Neural crest cell (in vitro differentiated cells): ENCODE measurements around the gene CFDP1. TPM values are rescaled to one million over a fixed set of nuclear protein-coding genes. Genes with fewer than 3 reads are reported as not detected.

Experiments used
- DNase-seq: peaks from one replicate; pipeline ENCODE4 v3.0.0; 2021; ENCODE audit warnings: low read depth, mixed read lengths, low spot score
- H3K27ac Mint-ChIP-seq: one replicate; pipeline ENCODE4 v1.8.0; 2021; ENCODE audit warnings: mild to moderate bottlenecking, mixed read lengths; ENCODE audit not compliant: unreplicated experiment
- H3K27me3 Mint-ChIP-seq: 2 replicates; pipeline ENCODE4 v1.8.0; 2021; ENCODE audit warnings: low read depth, mild to moderate bottlenecking, mixed read lengths
- H3K36me3 Mint-ChIP-seq: 2 replicates; pipeline ENCODE4 v1.8.0; 2021; ENCODE audit warnings: low read depth, mild to moderate bottlenecking, mixed read lengths
- H3K4me1 Mint-ChIP-seq: 2 replicates; pipeline ENCODE4 v1.8.0; 2021; ENCODE audit warnings: mixed read lengths
- H3K4me3 Mint-ChIP-seq: one replicate; pipeline ENCODE4 v1.8.0; 2021; ENCODE audit warnings: mild to moderate bottlenecking, mixed read lengths
- H3K9me3 Mint-ChIP-seq: 2 replicates; pipeline ENCODE4 v1.8.0; 2021; ENCODE audit warnings: mixed read lengths
- CTCF ChIP-seq: fragments of 200-600 bp; sonication (generic); conservative IDR thresholded peaks from 2 replicates; pipeline ENCODE4 v1.5.0; 2021; ENCODE audit warnings: antibody characterized with exemption, mild to moderate bottlenecking
- total RNA-seq: library from RNA; stranded (reverse); gene quantifications from 2 replicates; pipeline ENCODE4 v1.2.1, GENCODE V29; 2021

Gene CFDP1
- total RNA-seq, 1 donor from 2014 or later: 99.8 TPM

- no peak for TF ChIP-seq CTCF
- no peak for DNase-seq
- Mint-ChIP-seq H3K27me3 (no peaks in the 10 kb centered on the region), H3K9me3 (no peaks in the 10 kb centered on the region), H3K4me3 (no peak overlapping the region), H3K27ac (no peak overlapping the region), H3K36me3 (peaks cover 7% of the 10 kb centered on the region), H3K4me1 (no peaks in the 10 kb centered on the region)
These were observed 45.4 kb upstream of the CFDP1 start for GRCh38 chr16:75478480-75479345.

DNA sequence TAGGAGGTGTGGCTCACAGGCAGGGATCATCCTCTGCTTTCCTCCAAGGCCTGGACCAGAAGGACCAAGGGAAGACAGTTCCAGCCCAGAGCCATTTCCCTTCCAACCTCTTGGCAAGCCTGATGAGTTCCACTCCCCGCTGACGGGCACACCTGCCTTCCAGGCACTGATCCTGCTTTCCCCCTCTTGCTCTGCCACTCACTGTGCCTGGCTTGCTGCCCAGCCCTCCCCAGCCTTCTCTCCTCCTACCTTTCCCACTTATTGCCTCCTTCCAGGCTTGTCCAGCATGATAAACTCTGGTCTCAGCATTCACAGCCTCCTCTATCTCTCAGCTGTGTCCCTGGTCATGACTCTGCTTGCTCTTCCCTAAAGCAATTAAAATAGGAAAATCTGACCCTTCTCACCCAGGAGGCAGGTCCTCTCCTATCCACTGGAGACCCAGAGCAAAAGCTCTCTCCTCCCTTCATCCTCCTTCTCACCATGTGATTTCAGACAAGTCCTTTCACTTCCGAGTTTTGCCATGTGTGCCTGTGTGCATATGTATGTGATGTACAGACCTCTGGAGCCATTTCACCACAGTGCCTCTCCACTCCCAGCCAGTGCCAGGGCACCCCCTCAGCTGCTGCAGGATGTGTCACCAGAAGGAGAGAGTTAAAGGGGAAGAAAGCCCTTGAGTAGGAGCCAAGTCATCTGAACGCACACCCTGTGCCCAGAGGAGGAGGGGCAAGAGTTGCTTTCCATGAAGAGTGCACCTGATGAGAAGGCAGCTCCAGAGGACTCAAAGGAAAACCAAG is 44.6 kb upstream of the CFDP1 start:
- TF ChIP-seq CTCF: no peak
- Mint-ChIP-seq H3K4me3 (no peak overlapping the region), H3K9me3 (no peaks in the 10 kb centered on the region), H3K27ac (peak overlapping the region; percentile 17), H3K4me1 (no peaks in the 10 kb centered on the region), H3K36me3 (peaks cover 7% of the 10 kb centered on the region), H3K27me3 (no peaks in the 10 kb centered on the region)
- DNase-seq: no peak

DNA sequence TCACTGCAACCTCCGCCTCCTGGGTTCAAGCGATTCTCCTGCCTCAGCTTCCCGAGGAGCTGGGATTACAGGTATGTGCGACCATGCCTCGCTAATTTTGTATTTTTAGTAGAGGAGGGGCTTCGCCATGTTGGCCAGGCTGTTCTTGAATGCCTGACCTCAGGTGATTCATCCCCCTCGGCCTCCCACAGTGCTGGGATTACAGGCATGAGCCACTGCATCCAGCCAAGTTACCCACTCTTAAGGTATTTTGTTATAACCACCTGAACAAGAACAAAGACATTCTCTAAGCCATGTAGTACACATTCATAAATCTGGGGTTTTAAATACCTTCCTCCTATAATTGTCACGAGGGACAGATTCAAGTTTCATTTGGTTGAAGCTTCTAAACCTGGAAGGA is 43.5 kb upstream of the CFDP1 start:
- Mint-ChIP-seq H3K36me3 (peaks cover 7% of the 10 kb centered on the region), H3K9me3 (no peaks in the 10 kb centered on the region), H3K27me3 (no peaks in the 10 kb centered on the region), H3K27ac (peak overlapping the region; percentile 35), H3K4me3 (no peak overlapping the region), H3K4me1 (peaks cover 2% of the 10 kb centered on the region)
- DNase-seq: no peak
- TF ChIP-seq CTCF: no peak

- TF ChIP-seq CTCF: no peak
- Mint-ChIP-seq H3K4me1 (peaks cover 5% of the 10 kb centered on the region), H3K9me3 (no peaks in the 10 kb centered on the region), H3K4me3 (no peak overlapping the region), H3K27me3 (no peaks in the 10 kb centered on the region), H3K36me3 (peaks cover 7% of the 10 kb centered on the region), H3K27ac (peak overlapping the region; percentile 12)
- no peak for DNase-seq
These were observed 42.1 kb upstream of the CFDP1 start for GRCh38 chr16:75475420-75475847.

- H3K27me3 Mint-ChIP-seq: no peaks in the 10 kb centered on the region
- no peak overlapping the region for H3K4me3 Mint-ChIP-seq
These were observed 39.9 kb upstream of the CFDP1 start for GRCh38 chr16:75472908-75473877.

More at GRCh38 chr16:75472908-75473877, 39.9 kb upstream of the CFDP1 start:
- Mint-ChIP-seq H3K36me3 (peaks cover 8% of the 10 kb centered on the region), H3K4me1 (peaks cover 10% of the 10 kb centered on the region), H3K27ac (no peak overlapping the region), H3K9me3 (no peaks in the 10 kb centered on the region)
- DNase-seq: no peak
- TF ChIP-seq CTCF: no peak
